ENCODE results near the gene STOML1. TPM values are rescaled to one million over a fixed set of nuclear protein-coding genes. Genes with fewer than 3 reads are reported as not detected.
A peak's percentile ranks its signal among the peaks of the same experiment; 100 is the strongest.

Gene STOML1
- total and polyA plus RNA-seq, 2 experiments from 2014 or later = 27.2 to 27.8 TPM

DNA sequence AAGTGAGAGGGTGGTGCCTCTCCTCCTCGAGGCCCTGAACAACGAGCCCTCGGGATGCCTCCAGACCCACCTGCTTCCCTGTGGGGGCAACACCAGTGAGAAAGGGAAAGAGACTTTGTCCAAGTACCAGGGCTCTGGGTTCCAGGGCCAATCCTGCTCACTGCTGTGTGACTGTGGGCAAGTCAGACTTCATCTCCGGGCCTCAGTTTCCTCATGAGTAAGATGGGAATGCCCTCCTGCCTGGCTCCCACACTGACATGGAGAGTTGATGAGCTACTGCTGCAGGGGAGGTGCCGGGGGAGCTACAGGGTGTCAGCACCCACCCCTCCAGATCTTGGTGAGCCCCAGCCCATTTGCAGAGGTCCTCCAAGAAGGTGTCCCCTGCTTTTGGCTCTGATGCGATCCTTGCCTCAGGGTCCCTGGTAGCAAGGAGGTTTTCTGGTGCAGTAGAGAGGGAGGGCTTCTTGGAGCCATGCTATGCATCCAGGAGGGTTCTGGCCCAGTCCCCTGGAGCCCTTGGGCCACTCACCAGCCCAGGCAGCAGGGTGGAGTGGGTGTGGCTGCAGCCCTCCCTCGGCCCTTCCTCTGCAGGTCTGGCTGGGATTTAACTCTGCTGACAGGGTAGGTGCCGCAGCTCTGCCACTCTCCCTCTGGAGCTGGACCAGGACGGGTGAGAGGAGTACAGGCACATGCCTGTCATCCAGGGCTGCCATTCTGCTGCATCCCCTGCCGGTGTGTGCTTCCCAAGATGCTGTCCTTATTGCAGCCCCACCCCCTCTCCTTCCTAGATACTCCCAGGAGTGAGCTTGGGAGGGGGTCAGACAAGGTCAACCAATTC is 39.0 kb downstream of the STOML1 start:
- WGBS, 2 experiments (ENCODE audit: low coverage in 1 of 2, low lambda C conversion rate in 2 of 2, missing lambda C conversion rate in 2 of 2) = 69 to 78% methylated on average over 10 of the region's 10 CpGs
- H3K9me3 ChIP-seq (ENCODE audit: low read depth) = no peaks in the 10 kb centered on the region
- no peak overlapping the region for H3K4me3 ChIP-seq
- no peak overlapping the region for H3K4me2 ChIP-seq (ENCODE audit: unreplicated experiment)
- no peak overlapping the region for H3K9ac ChIP-seq
- no peaks in the 10 kb centered on the region for H4K20me1 ChIP-seq (ENCODE audit: insufficient read depth)
- no peak overlapping the region for H3K27ac ChIP-seq
- peaks cover 54% of the 10 kb centered on the region for H3F3A ChIP-seq (ENCODE audit: insufficient read depth)
- H3K79me2 ChIP-seq (ENCODE audit: insufficient read depth) = no peaks in the 10 kb centered on the region
- H3K36me3 ChIP-seq (ENCODE audit: low read depth) = peaks cover 23% of the 10 kb centered on the region
- in situ Hi-C loops (cut with MboI) = no loop called here
- TF ChIP-seq EZH2phosphoT487 (IDR thresholded peaks at IDR 0.05; ENCODE audit: insufficient read depth, low read depth) (no peak), EZH2 (IDR thresholded peaks at IDR 0.05; ENCODE audit: insufficient read depth, poor library complexity, severe bottlenecking) (no peak)
- no peaks in the 10 kb centered on the region for H3K9me2 ChIP-seq (ENCODE audit: insufficient read depth)
- peaks cover 46% of the 10 kb centered on the region for H3K4me1 ChIP-seq (ENCODE audit: insufficient read depth)
- no peaks in the 10 kb centered on the region for H3K27me3 ChIP-seq (replicated peaks; ENCODE audit: insufficient read depth)
- H2AFZ ChIP-seq = no peak overlapping the region
- no peak for DNase-seq

DNA sequence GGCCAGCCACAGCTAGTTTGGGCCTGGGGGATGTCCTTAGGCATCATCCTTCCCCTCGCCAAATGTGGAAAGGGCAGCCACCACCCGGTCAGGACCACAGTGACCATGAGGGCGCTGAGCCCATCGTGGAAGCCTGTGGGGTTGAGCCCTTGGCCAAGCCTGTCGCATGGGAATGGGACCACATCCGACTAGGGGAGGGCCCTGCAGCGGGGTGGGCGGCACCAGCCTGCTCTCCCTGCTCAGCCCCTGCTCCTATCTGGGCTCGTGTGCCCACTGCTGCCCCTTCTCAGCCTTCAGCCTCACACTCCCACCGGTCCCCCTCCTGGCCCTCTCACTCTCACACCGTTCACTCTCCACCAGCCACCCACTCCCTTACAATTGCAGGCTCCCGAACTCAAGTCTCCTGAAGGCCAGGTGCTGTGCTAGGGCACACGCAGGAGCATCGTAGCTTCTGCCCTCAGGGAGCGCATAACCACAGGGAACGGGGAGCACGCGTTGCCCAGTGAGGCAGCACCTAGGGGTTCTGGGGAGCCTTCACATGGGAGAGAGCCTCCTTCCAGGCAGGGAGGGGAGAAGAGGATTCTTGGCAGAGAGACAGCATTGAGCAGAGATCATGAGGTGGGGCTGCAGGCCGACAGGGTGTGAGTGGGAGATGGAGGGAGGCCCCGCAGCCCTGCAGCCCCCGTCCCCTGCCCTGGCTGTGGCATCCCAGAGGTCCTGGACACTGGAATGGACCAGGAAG is 39.8 kb downstream of the STOML1 start:
- peaks cover 28% of the 10 kb centered on the region for H3K36me3 ChIP-seq (ENCODE audit: low read depth)
- TF ChIP-seq EZH2 (IDR thresholded peaks at IDR 0.05; ENCODE audit: insufficient read depth, poor library complexity, severe bottlenecking) (no peak), EZH2phosphoT487 (IDR thresholded peaks at IDR 0.05; ENCODE audit: insufficient read depth, low read depth) (no peak)
- no peaks in the 10 kb centered on the region for H3K9me3 ChIP-seq (ENCODE audit: low read depth)
- WGBS, 2 experiments (ENCODE audit: low coverage in 1 of 2, low lambda C conversion rate in 2 of 2, missing lambda C conversion rate in 2 of 2) = 82% methylated on average over 21 of the region's 21 CpGs
- no peak overlapping the region for H3K4me2 ChIP-seq (ENCODE audit: unreplicated experiment)
- H2AFZ ChIP-seq = no peak overlapping the region
- peak overlapping the region; percentile 87 for H3K27ac ChIP-seq
- peaks cover 50% of the 10 kb centered on the region for H3F3A ChIP-seq (ENCODE audit: insufficient read depth)
- H4K20me1 ChIP-seq (ENCODE audit: insufficient read depth) = no peaks in the 10 kb centered on the region
- no peak overlapping the region for H3K4me3 ChIP-seq
- H3K9me2 ChIP-seq (ENCODE audit: insufficient read depth) = no peaks in the 10 kb centered on the region
- no peak for DNase-seq
- H3K4me1 ChIP-seq (ENCODE audit: insufficient read depth) = peaks cover 38% of the 10 kb centered on the region
- in situ Hi-C loops (cut with MboI) = no loop called here
- no peaks in the 10 kb centered on the region for H3K27me3 ChIP-seq (replicated peaks; ENCODE audit: insufficient read depth)
- H3K79me2 ChIP-seq (ENCODE audit: insufficient read depth) = no peaks in the 10 kb centered on the region
- peak overlapping the region; percentile 68 for H3K9ac ChIP-seq

DNA sequence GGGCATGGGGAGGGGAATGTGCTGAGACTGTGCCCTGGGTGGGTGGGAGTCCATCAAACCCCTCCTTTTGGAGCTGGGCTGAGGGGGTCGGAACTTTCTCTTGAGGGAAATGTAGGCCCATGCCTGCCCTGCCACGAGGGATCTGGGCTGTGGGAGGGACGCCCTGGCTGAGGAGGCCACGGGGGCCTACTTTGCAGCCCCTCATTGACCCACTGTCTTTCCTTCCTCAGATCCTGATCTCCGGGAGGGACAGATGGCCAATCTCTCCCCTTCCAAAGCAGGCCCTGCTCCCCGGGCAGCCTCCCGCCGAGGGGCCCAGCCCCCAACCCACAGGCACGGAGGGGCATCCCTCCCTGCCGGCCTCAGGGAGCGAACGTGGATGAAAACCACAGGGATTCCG is 40.5 kb downstream of the STOML1 start:
- peaks cover 29% of the 10 kb centered on the region for H3K36me3 ChIP-seq (ENCODE audit: low read depth)
- H2AFZ ChIP-seq = no peak overlapping the region
- H3K9me3 ChIP-seq (ENCODE audit: low read depth) = no peaks in the 10 kb centered on the region
- no peaks in the 10 kb centered on the region for H3K79me2 ChIP-seq (ENCODE audit: insufficient read depth)
- H3K4me2 ChIP-seq (ENCODE audit: unreplicated experiment) = no peak overlapping the region
- H3K27me3 ChIP-seq (replicated peaks; ENCODE audit: insufficient read depth) = no peaks in the 10 kb centered on the region
- peak overlapping the region; percentile 68 for H3K9ac ChIP-seq
- H3F3A ChIP-seq (ENCODE audit: insufficient read depth) = peaks cover 45% of the 10 kb centered on the region
- no peak for DNase-seq
- no peak overlapping the region for H3K4me3 ChIP-seq
- no peaks in the 10 kb centered on the region for H4K20me1 ChIP-seq (ENCODE audit: insufficient read depth)
- WGBS, 2 experiments (ENCODE audit: low coverage in 1 of 2, low lambda C conversion rate in 2 of 2, missing lambda C conversion rate in 2 of 2) = 50 to 61% methylated on average over 13 of the region's 13 CpGs
- no peaks in the 10 kb centered on the region for H3K9me2 ChIP-seq (ENCODE audit: insufficient read depth)
- H3K4me1 ChIP-seq (ENCODE audit: insufficient read depth) = peaks cover 33% of the 10 kb centered on the region
- TF ChIP-seq EZH2phosphoT487 (IDR thresholded peaks at IDR 0.05; ENCODE audit: insufficient read depth, low read depth) (no peak), EZH2 (IDR thresholded peaks at IDR 0.05; ENCODE audit: insufficient read depth, poor library complexity, severe bottlenecking) (no peak)
- in situ Hi-C loops (cut with MboI) = no loop called here
- H3K27ac ChIP-seq = peak overlapping the region; percentile 87

DNA sequence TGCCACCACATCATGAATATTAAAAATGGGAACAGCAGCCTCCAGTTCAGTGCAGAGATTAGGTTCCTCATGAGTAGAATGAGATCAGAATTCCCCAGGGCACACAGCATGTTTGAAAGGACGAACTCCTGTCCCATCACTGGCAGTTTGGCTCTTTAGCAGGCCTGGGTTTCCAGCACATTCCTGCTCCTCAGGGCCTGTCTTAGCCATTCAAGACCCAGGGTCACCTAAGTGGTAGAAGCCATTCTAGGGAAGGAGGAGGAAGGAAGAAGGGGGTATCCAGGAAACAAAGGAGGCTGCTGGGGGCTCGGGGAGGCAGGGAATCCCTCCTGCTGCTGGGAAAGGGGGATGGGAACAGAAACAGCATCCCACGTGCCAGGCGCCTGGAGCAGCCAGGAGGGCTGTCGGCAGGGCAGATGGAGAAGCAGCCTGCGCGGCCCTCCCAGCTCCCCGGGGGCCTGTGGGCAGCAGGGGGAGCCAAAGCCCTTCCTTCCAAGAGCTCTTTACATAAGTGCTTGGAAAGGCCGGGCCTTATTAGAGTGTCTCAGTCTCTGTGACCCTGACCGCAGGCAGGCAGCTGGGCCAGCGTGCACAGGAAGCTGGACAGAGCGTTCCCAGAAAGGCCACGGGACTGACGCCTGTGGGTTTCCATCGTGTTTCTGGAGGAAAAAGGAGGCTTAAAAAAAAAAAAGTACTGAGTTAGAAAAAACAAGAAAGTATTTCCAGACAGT is 41.1 kb downstream of the STOML1 start:
- Histone ChIP-seq H3K9ac (peak overlapping the region; percentile 68), H3K27me3 (replicated peaks; ENCODE audit: insufficient read depth) (no peaks in the 10 kb centered on the region), H3K4me3 (no peak overlapping the region), H3K36me3 (ENCODE audit: low read depth) (peaks cover 29% of the 10 kb centered on the region), H3K27ac (peak overlapping the region; percentile 87), H3K9me2 (ENCODE audit: insufficient read depth) (no peaks in the 10 kb centered on the region), H3K4me2 (ENCODE audit: unreplicated experiment) (no peak overlapping the region), H2AFZ (no peak overlapping the region), H3K9me3 (ENCODE audit: low read depth) (no peaks in the 10 kb centered on the region), H3K79me2 (ENCODE audit: insufficient read depth) (no peaks in the 10 kb centered on the region; the same call in 1 of the 2 replicates), H3F3A (ENCODE audit: insufficient read depth) (peaks cover 40% of the 10 kb centered on the region), H4K20me1 (ENCODE audit: insufficient read depth) (no peaks in the 10 kb centered on the region), H3K4me1 (ENCODE audit: insufficient read depth) (peaks cover 27% of the 10 kb centered on the region)
- no peak for TF ChIP-seq EZH2phosphoT487 (IDR thresholded peaks at IDR 0.05; ENCODE audit: insufficient read depth, low read depth)
- no peak for TF ChIP-seq EZH2 (IDR thresholded peaks at IDR 0.05; ENCODE audit: insufficient read depth, poor library complexity, severe bottlenecking)
- WGBS, 2 experiments (ENCODE audit: low coverage in 1 of 2, low lambda C conversion rate in 2 of 2, missing lambda C conversion rate in 2 of 2) = 1% methylated on average over 13 to 15 of the region's 15 CpGs
- in situ Hi-C loops (cut with MboI) = no loop called here
- peak; percentile 99 for DNase-seq

Data from GM23248 (cell line).